Ascending aorta (tissue), 2 donors: ENCODE results near the gene SLC45A2. TPM values are rescaled to one million over a fixed set of nuclear protein-coding genes. Genes with fewer than 3 reads are reported as not detected.

Experiments
- DNase-seq, 2 donors: peaks; one replicate each; pipeline ENCODE4 v3.0.0-alpha.2; 2019; ENCODE audit warnings: low spot score in 2 of 2
- H3K27ac ChIP-seq, 2 donors: fragments of 200-600 bp; sonication (generic); one replicate each; pipeline ENCODE4 v1.5.1; 2016 to 2017; ENCODE audit warnings: mild to moderate bottlenecking in 1 of 2
- H3K27me3 ChIP-seq: fragments of 200-600 bp; sonication (generic); one replicate; pipeline ENCODE4 v1.5.1; 2017
- H3K36me3 ChIP-seq, 2 donors: fragments of 200-600 bp; sonication (generic); one replicate each; pipeline ENCODE4 v1.5.1; 2016
- H3K4me1 ChIP-seq, 2 donors: fragments of 200-600 bp; sonication (generic); one replicate each; pipeline ENCODE4 v1.5.1; 2016 to 2017; ENCODE audit warnings: mild to moderate bottlenecking in 1 of 2
- H3K4me3 ChIP-seq, 2 donors: fragments of 200-600 bp; sonication (generic); one replicate each; pipeline ENCODE4 v1.5.1; 2016 to 2017; ENCODE audit warnings: mild to moderate bottlenecking in 1 of 2
- H3K9me3 ChIP-seq, 2 donors: fragments of 200-600 bp; sonication (generic); one replicate each; pipeline ENCODE4 v1.5.1; 2016
- CTCF ChIP-seq, 3 experiments: fragments of 200-600 bp in 2 of 3; fragments of 450-650 bp in 1 of 3; sonication (generic) in 2 of 3; IDR thresholded peaks; one replicate each; pipeline ENCODE4 v1.5.1; 2016 to 2019; ENCODE audit warnings: antibody characterized with exemption in 3 of 3, mild to moderate bottlenecking in 1 of 3, moderate library complexity in 1 of 3
- intact Hi-C: fragments of 100-400 bp; cut with DNase I; formaldehyde crosslinking; loops from one replicate; pipeline ENCODE4 v1.15.1; 2023
- total RNA-seq: library from RNA; depleted of rRNA; stranded (reverse); fragments of >200 nt; gene quantifications from one replicate; pipeline ENCODE4 v1.1.0, GENCODE V29; 2016

The SLC45A2 gene
- total RNA-seq, 1 donor from 2014 or later = not detected

DNA sequence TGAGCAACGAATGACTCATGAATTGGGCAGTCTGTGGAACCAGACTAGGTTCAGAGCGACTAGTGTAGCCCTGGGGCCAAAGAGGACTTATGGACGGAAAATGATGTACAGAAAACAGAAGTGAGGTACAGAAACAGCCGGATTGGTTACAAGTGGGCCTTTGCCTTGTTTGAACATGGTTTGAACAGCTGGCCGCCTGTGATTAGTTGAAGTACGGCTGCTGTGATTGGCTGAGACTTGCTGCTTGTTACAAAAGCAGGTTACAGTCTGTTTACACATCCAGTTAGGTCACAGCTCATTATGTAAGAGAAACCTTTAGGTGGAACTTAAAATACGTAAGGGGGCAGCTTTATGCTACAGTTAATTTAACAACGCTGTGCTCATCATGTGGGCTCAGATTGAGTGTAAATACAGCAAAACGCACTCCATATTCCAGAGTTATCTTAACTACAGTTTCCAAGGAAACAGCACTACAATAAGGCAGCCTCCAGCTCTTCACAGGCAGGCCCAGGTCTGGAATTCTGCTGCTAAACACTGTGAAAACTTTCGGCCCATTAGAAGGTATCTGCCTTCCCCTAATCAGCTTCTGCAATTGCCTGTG, 16.8 kb upstream of the SLC45A2 start:
- Histone ChIP-seq H3K27ac (no peak overlapping the region), H3K4me1 (no peaks in the 10 kb centered on the region), H3K36me3 (peaks cover 5 to 11% of the 10 kb centered on the region in 2 donors), H3K27me3 (no peaks in the 10 kb centered on the region), H3K9me3 (no peaks in the 10 kb centered on the region), H3K4me3 (no peak overlapping the region)
- no peak for TF ChIP-seq CTCF (IDR thresholded peaks at IDR 0.05)
- no peak for DNase-seq
- intact Hi-C loops = loop anchor here (10.0 kb wide), 1 partner anchor 463 kb away; no protein-coding TSS in a partner anchor

GRCh38 chr5:33999978-34000377, 15.5 kb upstream of the SLC45A2 start:
- H3K27me3 ChIP-seq = no peaks in the 10 kb centered on the region
- H3K9me3 ChIP-seq = no peaks in the 10 kb centered on the region
- no peak for DNase-seq
- peaks cover 5 to 11% of the 10 kb centered on the region in 2 donors for H3K36me3 ChIP-seq
- no peaks in the 10 kb centered on the region for H3K4me1 ChIP-seq
- no peak for TF ChIP-seq CTCF (IDR thresholded peaks at IDR 0.05)
- H3K4me3 ChIP-seq = no peak overlapping the region
- H3K27ac ChIP-seq = no peak overlapping the region
- intact Hi-C loops = loop anchor here (10.0 kb wide), 1 partner anchor 465 kb away; no protein-coding TSS in a partner anchor

GRCh38 chr5:33997331-33997983, 13.0 kb upstream of the SLC45A2 start:
- intact Hi-C loops = no loop called here
- no peaks in the 10 kb centered on the region for H3K4me1 ChIP-seq
- H3K36me3 ChIP-seq = peaks cover 0 to 9% of the 10 kb centered on the region in 2 donors
- peak overlapping the region; percentile 29 to 38 for H3K27ac ChIP-seq
- H3K9me3 ChIP-seq = no peaks in the 10 kb centered on the region
- peak; percentile 24 to 82 for DNase-seq
- no peak overlapping the region for H3K4me3 ChIP-seq
- TF ChIP-seq CTCF (IDR thresholded peaks at IDR 0.05) = peak; percentile 40 to 66 (median 45)
- H3K27me3 ChIP-seq = no peaks in the 10 kb centered on the region

DNA sequence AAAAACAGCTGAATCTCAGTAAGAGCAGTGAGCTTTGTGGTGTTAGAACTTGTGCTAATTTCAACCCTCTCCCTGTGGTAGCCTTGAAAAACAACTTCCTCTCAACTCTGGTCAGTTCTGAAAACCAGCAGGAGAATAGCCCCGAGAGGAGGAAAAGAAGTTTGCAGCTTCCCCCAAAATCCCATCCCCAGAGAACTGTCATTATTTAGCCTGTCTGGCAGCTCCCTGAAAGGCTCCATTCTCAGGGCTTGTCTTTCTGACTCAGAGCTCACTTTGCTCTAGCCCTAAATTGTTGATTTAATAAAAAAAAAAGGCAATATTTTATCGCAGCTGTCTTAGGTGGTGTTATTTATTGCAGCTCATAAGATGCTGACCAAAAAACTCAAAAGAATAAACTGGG, 11.4 kb upstream of the SLC45A2 start:
- DNase-seq = no peak
- Histone ChIP-seq H3K27me3 (no peaks in the 10 kb centered on the region), H3K4me3 (no peak overlapping the region), H3K9me3 (no peaks in the 10 kb centered on the region), H3K4me1 (no peaks in the 10 kb centered on the region), H3K27ac (no peak overlapping the region), H3K36me3 (peaks cover 0 to 6% of the 10 kb centered on the region in 2 donors)
- TF ChIP-seq CTCF (IDR thresholded peaks at IDR 0.05) = no peak
- intact Hi-C loops = no loop called here

GRCh38 chr5:33994845-33995244, 10.4 kb upstream of the SLC45A2 start:
- DNase-seq = no peak
- no peak for TF ChIP-seq CTCF (IDR thresholded peaks at IDR 0.05)
- H3K4me3 ChIP-seq = no peak overlapping the region
- H3K27me3 ChIP-seq = no peaks in the 10 kb centered on the region
- no peaks in the 10 kb centered on the region for H3K4me1 ChIP-seq
- no peaks in the 10 kb centered on the region for H3K9me3 ChIP-seq
- H3K36me3 ChIP-seq = peaks cover 0 to 6% of the 10 kb centered on the region in 2 donors
- H3K27ac ChIP-seq = no peak overlapping the region
- intact Hi-C loops = no loop called here
